ENCODE measurements around the gene RASGEF1C.

RASGEF1C gene

DNA sequence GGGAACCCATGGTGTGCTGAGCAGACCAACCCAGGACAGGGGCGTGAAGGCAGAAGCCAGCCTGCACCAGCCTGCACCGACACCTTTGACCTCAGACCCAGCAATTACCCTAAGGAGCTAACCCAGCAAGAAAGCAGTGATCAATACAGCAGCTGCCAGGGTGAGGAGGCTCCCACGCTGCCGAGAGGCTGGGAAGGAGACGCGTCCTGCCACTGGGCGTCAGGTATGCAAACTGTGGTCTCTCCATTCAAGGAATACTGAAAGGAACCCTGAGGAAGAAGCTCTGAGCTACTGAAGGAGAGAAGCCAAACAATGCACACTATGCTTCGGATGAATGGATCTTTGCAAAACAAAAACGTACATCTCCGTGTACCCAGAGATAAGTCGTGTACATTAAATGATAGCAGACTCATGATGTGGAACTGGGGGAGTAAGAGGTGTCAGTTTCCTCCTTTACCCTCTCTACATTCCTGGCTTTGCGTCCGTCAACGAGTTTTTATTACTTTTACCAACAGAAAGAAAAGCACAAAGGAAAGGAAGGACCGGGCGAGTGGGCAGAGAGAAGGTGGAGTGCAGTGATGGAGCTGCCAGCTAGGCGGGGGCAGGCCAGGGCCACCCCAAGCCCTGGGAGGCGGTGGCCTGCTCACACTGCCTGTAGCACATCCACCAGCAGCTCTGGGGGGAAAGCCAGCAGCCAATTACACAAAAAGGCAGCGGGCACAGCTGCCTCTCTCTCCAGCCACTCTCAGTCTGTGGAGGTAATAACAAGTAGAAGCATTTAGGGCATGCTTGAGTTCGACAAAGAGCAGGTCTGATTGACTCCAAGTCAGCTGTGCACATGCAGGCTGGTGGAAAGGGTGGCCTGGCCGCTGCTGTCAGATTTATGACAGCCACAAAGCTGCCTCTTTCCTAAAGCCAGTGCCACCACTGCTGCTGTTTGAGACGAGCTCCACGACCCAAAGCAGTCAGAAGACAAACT is 29.3 kb downstream of the RASGEF1C start:
- no peak for DNase-seq

DNA sequence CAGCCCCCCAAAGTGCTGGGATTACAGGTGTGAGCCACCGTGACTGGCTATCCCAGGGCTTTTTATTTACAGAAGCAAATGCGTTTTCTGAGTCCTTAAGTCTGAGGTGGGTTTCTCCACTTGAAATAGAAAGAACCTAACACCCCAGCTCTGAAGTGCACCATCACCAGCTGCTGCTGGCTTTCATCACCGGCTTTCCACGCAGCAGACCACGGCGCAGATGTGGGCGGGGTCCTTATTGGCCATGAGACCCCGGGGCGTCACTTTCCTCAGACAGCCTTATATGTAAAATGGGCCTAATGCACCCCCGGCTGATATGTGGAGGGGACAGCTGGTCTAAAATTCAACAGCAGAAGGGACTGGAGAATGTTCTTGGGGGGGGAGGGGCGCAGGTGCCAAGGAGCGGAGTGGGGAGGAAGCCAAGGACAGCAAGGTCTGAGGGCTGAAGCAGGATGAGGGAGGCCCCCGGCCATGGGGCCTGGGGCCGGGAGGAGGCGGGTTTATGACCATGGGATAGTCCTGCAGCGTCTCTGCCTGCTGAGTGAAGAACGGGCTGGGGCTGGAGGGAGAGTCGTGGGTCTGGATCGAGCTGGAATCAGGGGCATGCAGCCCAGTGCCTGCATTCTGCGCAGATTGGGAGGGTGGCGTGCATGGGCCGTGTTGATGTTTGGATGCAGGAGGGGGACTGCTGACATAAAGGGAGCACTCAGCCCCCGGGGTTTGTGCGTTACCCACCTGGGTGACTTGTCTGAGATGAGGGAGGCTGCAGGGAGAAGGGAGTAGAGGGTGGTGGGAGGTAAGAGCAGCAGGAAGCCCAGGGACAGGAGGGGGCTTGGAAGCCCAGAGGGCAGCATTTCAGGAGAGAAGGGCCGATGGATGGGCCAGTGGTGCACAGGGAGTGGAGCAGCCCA is 30.2 kb downstream of the RASGEF1C start:
- no peak for DNase-seq

DNA sequence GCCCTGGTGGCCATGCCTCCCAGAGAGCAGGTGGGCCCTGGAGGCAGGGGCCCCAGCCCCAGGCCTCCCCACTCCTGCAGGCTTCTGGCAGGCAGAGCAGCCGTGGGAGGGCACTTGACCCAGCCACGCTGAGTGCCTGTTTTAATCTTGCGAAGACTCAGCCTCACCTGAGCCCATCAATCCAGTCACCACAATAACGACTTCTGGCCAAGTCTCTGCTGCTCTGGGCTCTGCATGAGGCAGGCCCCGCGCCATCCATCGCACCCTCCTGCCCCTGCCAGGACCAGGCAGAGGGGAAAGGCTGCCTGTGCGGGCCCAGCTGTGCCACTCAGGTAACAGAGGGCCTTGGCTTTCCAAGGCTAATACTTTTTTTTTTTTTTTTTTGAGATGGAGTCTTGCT is 32.8 kb downstream of the RASGEF1C start:
- no peak for DNase-seq

DNA sequence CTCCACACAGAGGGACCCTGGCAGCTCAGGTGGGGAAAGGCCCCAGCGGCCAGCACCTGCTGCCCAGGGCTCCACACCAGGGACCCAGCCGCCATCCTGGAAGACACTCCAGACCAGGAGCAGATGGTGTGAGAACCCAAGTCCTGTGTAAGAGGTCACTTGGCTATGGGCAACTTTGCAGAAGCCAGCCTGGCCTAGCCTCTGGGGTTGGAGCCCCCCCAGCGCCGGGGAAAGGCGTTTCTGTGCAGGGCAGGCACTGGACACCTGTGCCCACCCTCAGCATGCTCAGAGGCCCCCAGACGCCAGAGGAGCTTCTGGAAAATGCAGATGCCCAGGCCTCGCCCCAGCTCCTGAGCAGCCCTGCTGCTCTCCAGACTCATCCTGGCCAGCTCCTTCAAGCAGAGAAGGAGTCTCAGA is 34.0 kb downstream of the RASGEF1C start:
- no peak for DNase-seq

DNA sequence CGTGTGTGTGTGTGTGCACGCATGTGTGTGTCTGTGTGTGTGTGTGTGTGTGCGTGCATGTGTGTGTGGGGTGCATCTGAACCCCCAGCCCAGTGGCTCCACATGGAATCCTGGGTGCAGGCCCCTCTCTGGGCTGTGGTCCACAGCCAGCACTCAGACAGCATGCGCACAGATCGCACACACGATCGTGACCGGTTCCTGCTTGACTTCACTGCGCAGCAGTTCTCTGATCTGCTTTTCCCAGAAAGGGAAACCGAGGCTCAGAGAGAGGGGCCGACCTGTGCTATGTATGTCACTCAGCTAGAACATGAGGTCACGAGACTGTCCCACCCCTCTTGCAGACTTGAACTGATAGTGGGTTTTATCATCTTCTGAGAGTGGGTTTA is 34.4 kb downstream of the RASGEF1C start:
- no peak for DNase-seq

DNA sequence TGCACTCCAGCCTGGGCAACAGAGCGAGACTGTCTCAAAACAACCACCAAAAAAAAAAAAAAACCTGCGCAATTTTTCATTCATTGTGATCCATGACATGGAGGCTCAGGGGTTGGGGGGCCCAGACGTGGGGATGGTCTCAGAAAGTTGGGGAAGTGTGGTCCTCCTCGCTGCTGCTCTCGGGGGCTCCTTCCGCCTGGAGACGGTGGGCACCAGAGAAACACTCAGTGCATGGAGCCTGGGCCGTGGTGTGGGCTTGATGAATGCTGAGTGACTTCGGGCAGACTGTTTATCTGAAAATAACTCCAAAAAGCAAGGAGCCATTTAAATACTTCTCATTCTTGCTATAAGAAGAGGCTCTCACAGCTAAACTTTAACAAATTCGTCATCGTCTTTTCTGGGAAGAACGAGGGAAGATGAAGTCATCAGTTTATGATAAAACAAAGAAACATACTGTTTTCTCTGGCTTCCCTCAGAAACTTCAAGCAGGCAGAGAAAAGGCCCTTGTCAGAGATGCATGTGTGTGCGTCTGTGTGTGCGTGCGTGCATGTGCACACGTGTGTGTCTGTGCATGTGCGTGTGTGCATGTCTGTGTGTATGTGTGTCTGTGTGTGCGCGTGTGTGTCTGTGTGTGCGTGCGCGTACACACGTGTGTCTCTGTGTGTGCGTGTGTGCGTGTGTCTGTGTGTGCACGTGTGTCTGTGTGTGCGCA is 35.0 kb downstream of the RASGEF1C start:
- DNase-seq: no peak

DNA sequence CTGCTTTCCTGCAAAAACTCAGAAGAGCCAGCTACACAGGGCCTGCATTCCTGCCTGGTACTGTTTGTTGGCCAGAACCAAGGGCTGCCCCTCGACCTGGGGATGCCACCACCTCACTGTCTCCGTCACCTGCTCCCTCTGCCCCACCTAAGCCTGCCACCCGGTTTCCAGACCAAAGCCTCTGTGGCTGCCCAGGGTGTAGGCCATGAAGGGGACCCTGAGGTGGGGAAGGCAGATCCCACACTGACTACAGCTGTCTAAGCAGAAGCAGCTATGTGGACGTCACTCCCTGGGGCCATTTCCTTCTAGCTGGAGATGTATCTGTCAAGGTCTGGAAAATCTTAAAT is 35.8 kb downstream of the RASGEF1C start:
- no peak for DNase-seq

DNA sequence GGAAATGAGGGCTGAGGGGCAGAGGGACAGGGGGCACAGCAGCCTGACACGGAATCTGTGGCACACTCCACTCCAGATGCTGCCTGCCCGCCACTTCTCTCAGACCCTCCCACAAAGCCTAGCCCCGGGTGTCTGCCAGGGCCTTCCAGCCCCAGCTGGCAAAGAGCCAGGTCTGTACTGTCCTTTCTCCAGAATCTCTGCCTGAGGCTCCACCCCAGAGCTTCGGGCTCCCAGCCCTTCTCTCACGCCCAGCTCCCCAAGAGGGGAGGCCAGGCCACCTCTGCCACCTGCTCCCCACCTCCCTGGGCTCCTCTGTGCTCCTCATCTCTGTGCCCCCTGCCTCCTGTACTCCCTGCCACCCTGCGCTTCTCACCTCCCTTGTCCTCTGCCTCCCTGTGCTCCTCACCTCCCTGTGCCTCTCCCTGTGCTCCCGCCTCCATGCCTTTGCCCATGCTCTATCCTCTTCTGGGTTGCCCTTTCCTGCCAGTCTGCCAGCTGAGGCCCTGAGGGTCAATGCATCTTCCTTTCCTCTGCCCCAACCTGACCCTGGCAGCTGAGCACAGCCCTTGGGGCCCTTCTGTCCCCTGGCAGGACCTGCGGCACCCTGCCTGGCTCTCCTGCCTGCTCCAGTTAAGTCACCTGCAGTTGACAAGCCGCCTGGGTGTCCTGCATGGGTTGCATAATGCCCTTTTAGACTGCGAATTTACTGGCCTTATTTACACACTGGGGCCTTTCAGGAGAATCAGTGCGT is 36.4 kb downstream of the RASGEF1C start:
- DNase-seq: no peak

DNA sequence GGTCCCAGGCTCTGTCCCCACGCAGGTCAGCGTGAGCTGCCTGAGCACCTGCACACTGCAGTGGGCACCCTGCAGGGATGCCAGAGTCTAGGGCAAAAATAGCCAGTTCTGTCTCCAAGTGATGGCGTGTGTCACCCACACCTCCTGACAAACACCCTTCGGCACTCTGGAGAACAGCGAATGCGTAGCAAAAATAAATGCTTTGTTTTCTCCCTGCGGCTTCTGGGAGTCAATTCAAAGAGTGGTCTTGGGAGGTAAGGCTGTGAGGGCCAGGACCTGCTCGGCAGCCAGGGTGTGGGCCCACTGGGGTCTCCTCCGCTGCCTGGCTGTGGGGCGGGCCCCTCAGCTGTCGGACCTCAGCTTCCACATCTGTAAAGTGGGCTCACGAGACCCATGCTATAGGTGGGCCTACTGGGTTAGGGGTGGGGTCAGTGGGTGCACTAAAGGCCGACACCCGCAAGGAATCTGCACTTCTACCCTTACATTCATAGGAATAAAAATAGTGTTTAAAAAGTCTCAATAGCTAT is 37.4 kb downstream of the RASGEF1C start:
- DNase-seq: no peak

DNA sequence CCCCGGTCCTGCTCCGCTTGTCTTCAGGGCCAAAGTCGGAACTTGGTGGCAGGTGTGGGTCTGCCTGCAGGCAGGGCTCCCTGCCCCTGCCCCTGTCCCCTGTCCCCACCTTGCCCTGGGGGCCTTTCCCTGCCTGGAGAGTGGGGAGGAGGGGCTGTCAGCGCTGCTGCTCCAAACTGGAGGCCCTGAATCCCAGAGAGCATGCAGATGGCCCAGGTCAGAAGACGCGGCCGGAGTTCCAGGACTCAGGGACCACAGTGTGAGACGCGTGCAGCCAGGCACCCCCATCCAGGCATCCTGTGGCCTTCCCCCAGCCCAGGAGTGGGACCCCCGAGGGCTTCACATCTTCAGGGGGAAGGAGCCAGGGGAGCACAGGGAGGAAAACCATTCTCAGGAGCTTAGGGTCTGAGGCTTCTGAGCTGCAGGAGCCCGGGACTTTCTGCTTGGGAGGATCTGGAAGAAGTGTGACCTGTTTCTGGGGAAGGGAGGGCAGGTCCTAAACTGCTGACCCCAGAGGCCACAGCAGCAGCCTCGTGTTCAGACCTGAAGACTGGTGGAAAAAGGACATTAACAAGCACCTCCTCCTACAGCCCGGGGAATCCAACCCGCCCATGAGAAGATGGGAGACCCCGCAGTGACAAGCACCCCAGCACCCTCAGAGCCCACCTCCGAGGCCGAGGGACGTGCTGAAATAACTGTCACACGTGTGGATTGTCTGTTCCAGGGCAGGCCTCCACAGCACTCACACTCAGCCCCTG is 38.0 kb downstream of the RASGEF1C start:
- DNase-seq: no peak

DNA sequence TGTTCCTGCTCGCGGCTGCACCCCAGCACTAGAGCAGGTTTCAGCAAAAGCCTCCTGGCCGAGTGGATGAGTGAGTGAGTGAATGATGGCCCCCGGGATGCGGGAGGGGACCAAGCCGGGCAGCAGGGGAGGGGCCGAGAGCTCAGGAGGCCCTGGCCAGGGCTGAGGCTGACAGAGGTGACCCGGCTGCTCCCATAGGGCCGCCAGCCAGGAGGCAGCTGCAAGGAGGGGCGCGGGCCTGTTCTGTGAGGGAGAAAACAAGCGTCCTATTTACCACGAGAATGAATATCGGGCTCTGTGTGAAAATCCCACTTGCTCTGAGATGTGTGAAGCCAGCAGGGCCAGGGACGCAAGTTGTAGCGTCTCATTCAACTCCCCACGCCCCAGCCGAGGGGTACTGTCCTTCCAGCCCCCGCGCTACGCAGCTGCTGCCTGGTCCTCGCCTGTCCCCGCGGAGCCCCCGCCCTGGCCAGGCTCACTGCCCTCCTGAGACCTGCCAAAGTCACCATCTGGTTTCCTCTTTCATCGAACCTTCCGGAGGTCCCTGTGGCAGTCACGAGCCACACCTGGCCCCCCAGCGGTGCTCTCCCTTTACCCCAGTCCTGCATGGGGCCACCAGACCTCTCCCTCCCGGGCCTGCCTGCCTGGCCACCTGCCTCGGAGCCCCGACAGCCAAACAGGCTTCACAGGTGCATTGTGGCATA is 38.8 kb downstream of the RASGEF1C start:
- no peak for DNase-seq

DNA sequence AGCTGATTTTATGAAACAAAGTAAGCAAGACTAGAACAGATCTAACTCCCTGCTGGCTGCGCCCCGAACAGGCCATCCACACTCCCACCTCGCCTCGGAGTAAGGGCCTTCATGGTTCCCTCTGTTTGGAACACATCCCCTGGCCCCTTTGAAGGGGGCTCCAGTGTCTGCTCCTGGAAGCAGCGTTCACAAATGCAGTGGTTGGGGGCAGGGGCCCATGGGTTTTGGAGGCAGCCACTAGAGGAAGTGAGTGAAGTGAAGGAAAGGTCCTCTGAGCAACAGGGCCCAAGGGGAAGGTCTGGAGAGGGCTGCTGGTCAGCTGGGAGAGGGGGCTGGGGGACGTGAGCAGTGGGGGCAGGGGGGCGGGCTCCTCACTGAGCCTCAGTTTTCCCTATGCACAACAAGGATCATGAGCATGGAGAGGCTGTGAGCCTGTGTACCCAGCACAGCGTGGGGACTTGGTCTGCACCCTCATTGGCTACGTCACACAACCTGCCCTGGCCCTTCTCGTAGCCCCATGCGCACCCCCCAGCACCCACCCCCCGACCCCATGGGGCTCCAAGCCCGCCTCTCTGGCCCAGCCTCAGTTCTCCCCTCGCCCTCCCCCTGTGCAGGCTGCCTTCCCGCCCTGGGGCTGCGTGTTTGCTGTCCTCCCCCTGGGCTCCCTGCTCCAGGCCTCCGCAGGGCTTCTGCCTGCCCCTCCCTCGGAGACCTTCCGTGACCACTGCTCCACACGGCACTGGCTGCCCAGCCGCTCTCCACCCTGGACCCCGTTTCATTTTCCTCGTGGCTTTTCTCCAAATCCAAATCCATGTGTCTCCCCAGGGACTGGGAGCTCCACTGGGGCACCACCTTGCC is 39.5 kb downstream of the RASGEF1C start:
- DNase-seq: no peak

DNA sequence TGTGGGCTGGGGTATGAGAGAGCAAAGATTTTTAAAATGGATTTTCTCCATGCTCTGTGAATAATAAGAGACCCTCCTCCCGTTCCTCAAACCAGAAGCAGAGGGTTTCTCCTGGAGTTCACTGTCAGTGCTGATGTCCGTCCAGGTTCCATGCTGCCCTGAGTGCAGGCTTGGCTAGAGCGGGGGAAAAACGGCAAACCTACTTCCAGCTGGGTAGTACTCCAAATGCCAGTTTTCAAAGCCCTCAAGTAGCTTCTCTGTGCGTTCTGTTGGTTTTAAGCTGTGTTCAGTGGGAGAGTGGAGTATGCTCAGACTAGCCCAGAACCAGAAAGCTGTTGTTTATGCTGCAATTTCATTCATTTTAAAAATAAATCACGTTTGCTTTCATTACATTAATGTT is 40.3 kb downstream of the RASGEF1C start:
- no peak for DNase-seq

DNA sequence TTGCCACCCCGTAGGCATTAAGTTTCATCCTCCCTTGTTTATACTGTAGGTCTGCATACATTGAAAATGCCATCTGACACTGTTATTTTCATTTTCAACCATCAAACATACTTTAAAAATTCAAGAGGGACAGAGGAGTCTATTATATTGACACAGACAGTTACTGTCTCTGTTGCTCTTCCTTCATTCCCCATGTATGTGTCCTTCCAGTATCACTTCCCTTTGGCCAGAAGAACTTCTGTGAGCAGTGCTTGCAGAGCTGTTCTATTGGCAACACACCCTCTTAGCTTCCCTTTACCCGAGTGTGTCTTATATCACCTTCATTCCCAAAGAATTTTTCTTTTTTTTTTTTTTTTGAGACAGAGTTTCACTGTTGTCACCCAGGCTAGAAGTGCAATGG is 42.8 kb downstream of the RASGEF1C start:
- no peak for DNase-seq

DNA sequence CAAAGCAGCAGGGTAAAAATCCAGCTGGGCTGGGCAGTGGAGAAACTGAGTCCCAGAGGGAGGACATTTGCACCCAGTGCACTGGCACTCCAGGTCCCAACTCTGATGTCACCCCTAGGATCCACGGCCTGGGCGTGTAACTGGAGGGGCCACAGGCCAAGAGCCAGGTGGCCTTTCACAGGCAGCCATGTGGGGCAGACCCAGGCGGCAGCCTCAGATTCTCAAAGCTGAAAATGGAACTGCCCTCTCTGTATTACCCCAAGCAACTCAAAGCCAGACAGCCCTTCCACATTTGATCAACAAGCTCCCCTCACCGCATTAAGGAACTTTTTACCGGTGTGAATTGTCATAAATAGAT is 46.7 kb downstream of the RASGEF1C start:
- DNase-seq: no peak

DNA sequence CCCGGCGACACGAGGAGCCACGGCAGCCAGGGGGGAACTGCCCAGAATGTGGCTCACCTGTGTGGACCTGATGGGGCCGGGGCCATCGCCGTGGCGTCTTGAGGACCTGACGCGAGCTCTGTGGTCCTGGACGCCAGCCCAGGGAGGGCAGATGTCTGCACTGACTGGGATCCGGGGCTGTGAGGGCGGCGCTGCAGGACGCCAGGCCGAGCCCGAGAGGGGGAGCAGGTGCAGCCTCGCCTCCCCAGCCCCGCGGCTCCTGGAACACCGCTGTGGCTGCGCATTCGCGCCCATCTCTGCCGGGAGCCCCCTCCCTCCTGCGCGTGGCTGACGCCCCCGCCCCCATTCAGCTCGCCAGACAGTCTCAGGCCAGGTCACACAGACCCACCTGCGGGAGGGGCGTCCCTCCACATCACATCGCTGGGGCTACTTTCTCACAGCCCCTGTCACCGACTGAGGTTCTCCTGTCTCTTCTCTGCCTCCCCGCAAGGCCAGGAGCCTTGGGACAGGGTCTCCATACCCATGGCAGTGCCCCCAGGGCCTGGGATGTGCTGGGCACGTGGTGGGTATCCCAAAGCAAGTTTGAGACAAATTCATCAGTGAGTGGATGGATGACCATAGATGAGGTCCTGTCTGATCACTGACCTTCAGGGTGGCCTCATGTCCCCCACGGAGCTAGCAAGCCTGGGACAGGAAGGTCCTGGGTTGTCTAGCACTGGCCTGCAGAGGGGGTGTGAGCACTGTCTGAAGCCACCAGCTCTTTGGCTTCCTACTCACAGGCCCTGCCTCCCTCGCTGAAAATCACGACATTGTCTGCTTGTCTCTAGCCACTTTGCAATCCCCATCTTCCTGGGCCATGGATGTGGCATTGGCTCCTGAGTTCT is 47.3 kb downstream of the RASGEF1C start:
- no peak for DNase-seq

DNA sequence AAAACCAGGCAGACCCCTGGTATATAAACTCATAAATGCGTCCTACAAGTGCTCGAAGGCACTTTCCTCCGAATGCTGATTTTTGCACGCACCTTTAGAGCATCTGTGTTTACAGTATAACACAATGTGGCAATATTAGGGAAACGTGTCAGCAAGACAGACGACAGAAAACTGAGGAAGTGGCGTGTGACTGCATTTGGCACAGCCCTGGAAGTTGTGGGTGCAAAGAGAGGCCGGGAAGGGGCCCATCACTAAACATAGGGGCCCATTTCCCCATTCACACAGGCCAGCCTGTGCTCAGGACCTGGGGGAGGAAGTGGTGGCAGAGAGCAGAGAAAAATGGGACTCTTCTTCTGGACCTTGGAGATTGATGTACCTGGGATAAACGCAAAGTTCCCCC is 48.2 kb downstream of the RASGEF1C start:
- no peak for DNase-seq

DNA sequence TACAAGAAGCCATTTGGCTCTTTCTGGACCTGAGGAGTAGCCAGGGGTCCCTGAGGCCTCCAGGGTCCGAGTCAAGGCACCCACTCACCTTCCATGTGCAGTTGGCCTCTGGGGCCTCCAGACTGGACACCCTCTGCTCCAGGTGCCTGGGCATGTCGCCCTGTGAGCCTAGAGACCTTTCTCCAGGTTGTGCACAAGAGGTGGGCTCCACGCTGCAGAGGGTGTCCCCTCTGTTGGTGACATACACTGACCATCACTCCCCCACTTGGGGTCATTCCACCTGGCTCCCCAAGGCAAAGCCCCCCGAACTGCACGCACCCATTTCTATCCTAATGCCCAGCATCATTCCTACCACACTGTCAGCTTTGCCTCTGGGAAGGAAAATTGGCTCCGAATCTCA is 48.8 kb downstream of the RASGEF1C start:
- no peak for DNase-seq

DNA sequence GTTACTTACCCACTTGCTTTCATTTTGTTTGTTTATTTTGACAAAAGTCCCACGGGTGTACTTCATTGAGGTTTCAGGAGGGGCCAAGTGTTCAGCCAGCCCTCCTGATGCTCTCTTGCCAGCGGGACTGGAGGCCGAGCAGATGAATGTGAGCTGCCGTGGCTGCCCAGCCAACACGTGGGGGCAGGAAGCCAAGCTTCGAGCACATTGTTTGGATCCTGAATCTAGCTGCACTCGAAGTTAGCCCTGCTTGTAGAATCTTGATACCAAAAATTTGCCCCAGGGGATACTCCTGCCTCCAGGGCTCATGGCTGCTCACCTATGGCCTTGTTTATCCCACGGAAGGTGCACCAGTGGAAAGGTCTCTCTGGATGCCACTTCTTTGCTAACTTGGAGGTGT is 49.3 kb downstream of the RASGEF1C start:
- DNase-seq: no peak

Measured in stimulated activated CD4-positive, alpha-beta T cell treated with anti-CD3 and anti-CD28 coated beads, Interleukin-2, amount 100 ng/mL, for 48 hours (primary cell).